Renal cortical epithelial cell (primary cell): ENCODE data around the gene ZSCAN2. TPM values are rescaled to one million over a fixed set of nuclear protein-coding genes. Genes with fewer than 3 reads are reported as not detected.

Experiments used
- DNase-seq: peaks from one replicate; pipeline ENCODE4 v3.0.0-alpha.2; 2011; ENCODE audit warnings: low read depth
- total RNA-seq: library from RNA; depleted of rRNA; stranded (reverse); fragments of >200 nt; gene quantifications from 2 replicates; pipeline ENCODE4 v1.2.3, GENCODE V29; 2014

ZSCAN2 gene
- total RNA-seq, 1 donor from 2014 or later, result 17.5 TPM

DNA sequence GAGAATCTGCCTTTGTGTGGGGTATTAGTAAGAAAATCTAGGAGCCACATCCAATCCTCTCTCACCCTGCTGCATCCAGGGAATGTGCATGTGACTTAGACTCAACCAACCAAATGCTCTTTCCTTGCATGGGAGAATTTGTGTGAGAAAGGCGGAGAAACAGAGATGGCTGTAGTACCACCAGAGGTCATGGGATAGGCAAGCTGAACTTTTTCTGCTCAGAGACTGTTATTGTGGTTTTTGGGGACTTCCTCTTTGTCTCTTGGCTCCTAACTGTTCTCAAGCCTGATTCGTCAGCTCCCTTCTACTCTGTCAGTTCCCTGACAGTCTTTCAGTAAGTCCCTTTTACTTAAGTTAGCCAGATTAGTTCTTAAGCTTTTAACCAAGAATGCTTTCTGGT lies 2.6 kb upstream of the ZSCAN2 start:
- peak; percentile 43 for DNase-seq

DNA sequence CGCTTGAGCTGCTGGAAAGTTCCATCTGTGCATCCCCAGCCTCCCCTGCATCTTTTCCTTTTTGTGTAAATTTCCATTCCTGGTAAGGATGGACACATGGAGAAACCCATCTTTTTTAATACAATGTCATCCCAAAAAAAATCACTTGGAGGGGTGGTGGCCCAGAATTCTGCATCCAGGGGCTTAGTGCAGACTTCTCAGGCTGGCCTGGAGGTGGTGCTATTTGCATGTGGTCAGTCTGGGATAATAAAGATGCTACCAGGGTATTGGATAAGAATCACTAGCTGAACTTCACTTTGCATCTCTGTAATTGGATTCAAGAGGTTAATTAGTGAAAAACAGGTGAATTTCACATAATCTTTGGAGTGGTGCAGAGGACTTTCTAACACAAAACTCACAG lies 1.8 kb upstream of the ZSCAN2 start:
- DNase-seq, result peak; percentile 61

DNA sequence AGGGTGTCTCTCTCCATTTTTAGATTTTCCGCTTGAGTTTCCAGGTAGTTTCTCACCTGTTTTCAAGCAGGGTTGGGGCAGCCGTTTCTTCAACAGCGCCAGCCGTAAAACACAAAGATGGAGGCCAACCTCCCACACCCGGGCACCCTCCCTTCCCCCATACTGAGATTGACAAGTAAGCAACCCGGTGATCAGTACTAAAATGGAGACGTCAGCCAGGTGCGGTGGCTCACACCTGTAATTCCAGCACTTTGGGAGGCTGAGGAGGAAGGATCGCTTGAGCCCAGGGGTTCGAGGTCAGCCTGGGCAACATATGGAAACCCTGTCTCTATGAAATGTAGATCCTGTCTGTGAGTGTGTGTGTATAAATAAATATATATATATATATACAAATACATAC lies 903 bp upstream of the ZSCAN2 start:
- no peak for DNase-seq

DNA sequence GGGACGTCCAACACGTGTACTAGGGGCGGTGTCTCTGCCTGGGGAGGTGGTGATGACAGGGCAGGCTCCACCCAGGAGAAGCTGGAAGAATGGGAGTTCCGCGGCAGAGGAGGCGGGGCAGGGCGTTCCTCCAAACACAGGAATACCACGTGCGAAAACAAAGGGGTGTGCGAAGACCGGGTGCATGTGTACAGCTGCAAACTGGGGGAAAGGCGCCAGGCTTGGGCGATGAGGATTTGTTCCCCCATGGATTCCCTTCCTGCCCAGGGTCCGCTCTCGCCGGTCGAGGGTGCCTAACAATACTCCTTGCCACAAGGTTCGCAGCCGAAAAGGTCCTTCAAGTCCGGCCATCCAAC lies 500 bp upstream of the ZSCAN2 start:
- peak; percentile 68 for DNase-seq

DNA sequence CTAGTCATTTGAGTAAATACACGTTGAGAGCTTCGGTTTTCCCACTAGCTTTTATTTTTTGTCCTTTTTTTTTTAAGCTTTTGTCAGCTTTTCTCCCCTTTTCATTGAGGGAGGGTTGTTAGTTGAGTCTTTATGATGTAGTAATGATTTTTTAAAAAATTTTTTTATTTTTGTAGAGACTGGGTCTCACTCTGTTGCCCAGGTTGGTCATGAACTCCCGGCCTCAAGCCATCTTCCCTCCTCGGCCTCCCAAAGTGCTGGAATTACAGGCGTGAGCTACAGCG lies 688 bp downstream of the ZSCAN2 start:
- DNase-seq, result no peak

DNA sequence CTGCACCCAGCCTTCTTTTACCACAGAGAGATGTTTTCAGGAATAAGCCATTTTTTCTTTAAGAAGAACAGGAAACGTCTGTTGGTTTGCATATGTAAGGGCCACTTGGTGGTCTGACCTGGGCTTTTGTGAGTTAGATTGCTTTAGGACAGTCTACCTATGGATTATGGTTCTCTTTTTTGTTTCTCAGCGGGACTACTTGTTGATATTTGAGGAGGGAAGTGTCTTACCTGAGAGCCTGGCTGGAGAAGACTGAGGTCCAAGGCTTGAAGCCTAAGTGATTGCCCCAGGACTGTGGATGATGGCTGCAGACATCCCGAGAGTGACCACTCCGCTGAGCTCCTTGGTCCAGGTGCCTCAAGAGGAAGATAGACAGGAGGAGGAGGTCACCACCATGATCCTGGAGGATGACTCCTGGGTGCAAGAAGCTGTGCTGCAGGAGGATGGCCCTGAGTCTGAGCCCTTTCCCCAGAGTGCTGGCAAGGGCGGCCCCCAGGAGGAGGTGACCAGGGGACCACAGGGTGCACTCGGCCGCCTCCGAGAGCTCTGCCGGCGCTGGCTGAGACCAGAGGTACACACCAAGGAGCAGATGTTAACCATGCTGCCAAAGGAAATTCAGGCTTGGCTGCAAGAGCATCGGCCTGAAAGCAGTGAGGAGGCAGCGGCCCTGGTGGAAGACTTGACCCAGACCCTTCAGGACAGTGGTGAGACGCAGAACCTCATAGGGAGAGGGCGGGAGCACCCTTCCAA lies 3.0 kb downstream of the ZSCAN2 start:
- DNase-seq, result no peak

DNA sequence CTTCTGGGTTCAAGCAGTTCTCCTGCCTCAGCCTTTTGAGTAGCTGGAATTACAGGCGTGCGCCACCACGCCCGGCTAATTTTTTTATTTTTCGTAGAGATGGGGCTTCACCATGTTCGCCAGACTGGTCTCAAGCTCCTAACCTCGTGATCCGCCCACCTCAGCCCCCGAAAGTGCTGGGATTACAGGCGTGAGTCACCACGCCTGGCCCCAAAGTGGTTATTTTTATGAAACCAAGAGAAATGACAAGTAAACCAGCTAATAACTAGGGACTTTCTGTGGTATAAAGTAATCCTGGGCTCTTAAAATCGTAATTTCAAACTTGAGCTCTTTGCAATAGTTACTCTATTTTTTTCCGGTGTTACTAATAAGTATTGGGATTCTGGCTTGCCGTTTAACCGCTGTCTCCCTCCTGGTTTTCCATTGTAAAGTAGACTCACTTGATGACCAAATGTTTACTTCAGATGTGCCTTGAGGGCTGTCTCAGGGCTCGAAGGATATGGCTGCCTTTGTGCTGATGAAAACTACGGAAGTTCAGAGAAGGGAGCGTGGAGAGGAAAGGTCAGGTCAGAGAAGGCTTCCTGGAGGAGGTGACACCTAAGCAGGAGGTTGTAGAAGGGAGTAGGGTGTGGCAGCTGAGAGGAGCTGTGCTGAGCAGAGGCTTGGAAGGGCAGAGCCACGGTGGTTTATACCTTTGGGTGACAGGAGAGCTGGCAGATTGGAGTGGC lies 4.2 kb downstream of the ZSCAN2 start:
- no peak for DNase-seq

DNA sequence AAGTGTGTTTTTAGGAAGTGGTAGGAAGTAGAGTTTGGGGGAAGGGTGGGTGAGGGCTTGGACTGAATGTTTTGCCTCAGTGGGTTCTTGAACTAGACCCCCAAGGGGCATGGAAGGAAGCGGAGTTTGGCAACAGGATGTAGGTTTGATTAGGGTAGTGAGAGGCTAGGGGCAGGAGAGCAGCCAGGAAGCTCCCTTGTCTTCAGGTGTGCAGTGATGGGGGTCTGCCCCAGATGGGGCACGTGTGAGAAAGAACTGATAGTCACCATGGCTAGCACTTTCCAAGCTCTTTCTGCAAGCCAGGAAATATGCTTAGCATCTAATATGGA lies 4.7 kb downstream of the ZSCAN2 start:
- DNase-seq, result no peak

DNA sequence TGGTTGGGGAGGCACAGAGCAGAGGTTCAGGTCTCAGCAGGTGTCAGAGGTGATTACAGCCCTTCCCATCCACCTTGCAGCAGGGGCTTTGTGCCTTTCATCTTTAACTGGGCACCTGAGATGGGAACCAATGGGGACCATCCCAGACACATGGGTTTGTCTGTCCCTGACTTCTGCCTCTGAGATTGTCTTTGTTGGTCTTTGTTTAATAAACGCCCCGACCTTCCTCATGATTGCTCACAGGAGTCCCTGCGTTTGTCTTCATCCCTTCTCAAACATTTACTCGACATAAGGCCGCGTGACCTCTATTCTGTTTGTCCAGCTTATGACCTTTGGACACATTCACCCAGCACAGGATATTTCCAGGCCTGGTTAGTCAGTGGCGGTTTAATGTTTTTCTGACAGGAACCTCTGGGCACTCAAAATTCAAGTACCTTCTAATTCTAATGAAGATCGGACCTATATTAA lies 5.9 kb downstream of the ZSCAN2 start:
- peak; percentile 62 for DNase-seq

DNA sequence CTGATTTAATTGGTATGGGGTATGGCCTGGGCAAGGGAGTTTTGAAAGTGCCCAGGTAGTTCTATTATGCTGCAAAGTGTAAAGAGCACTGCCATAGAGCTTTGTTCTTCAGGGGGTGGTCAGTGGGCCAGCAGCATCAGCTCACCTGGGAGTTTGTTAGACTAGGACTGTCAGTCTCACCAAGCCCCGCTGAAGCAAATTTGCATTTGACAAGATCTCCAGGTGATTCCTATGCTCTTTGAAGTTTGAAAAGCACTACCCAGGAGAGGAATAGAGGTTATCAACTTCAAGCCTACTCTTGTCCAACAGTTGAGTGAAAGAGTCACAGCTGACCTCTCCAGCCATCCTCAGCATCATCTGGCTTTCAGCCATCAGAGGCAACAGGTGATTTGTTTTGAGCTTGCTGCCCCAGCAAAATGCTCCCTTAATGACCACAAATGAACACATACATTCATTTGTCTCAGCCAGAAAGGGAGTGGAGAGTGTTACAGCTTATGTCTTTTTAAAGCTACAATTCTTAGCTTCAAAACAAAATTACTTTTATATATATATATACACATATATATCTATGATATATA lies 8.0 kb downstream of the ZSCAN2 start:
- no peak for DNase-seq

DNA sequence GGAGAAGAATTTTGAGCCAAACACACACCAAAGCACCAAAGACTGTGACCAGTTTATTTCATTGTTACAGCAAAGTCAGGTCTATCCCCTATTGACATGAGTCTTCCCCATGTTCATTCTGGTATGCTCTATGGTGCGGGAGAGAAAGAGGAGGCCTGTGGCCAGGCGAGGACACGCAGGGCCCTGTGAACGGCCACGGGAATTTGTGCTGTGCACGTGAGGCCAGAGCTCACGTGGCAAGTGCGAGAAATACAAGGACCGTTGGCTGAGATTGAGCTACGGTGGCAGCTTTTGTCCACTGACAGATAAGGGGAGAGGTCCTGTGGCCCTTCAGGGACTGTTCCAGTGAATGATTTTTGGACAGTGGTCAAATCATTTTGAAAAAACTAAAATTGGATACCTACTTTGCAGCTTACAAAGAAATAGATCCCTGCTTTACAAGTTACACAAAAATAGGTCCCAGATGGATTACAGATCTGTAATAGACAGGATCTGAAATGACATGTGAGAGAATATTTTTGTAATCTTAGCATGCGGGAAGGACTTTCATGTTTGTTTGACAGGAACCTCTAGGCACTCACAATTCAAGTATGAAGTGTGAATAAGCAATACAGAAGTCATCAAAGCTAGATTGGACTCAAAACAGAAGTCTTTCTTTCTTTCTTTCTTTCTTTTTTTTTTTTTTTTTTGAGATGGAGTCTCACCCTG lies 9.2 kb downstream of the ZSCAN2 start:
- no peak for DNase-seq

DNA sequence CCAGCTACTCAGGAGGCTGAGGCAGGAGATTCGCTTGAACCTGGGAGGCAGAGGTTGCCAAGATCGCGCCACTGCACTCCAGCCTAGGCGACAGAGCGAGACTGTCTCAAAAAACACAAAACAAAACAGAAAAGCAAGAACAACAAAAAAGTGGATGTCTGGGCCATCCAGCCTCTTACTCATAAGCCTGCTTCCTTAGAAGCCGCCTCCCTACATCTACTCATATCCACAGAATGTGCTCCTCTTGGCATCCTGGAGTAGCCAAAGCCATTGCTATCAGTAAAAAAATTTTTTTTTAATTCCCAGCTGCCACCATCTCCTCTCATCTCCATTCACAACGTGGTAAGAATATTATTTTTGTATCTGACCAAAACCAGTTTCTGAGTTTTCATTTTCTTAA lies 10.8 kb downstream of the ZSCAN2 start:
- DNase-seq, result no peak

DNA sequence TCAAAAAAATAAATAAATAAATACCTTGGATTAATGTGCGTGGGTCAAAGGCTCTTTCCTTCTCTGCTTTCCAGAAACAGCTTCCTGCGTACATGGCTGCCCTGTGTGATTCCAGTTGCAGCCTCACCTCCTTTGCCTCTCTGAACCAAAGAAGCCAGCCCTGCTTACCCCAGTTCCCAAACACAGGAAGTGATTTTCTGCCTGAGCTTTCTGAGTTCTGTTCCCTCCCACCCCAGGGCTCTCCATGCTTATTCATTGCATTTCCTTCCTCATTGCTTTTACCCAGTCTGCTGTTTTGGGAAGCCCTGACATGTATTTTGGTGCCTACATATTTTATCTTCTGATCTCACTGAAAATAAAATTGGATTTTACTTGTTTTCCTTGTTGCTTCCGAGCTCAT lies 15.4 kb downstream of the ZSCAN2 start:
- DNase-seq, result no peak

DNA sequence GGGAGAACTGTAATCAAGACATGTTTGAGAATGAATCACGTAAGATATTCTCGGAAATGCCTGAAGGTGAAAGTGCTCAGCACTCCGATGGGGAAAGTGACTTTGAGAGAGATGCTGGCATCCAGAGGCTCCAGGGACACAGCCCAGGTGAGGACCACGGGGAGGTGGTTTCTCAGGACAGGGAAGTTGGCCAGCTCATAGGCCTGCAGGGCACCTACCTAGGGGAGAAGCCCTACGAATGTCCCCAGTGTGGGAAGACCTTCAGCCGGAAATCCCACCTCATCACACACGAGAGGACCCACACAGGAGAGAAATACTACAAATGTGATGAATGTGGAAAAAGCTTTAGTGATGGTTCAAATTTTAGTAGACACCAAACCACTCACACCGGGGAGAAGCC lies 19.8 kb downstream of the ZSCAN2 start:
- no peak for DNase-seq

DNA sequence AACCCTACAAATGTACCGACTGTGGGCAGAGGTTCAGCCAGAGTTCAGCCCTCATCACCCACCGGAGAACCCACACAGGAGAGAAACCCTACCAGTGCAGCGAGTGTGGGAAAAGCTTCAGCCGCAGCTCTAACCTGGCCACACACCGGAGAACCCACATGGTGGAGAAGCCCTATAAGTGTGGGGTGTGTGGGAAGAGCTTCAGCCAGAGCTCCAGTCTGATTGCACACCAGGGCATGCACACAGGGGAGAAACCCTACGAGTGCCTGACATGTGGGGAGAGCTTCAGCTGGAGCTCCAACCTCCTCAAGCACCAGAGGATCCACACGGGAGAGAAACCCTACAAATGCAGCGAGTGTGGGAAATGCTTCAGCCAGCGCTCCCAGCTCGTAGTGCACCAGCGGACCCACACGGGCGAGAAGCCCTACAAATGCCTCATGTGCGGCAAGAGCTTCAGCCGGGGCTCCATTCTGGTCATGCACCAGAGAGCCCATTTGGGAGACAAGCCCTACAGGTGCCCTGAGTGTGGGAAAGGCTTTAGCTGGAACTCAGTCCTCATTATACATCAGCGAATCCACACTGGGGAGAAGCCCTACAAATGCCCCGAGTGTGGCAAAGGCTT lies 20.7 kb downstream of the ZSCAN2 start:
- no peak for DNase-seq

DNA sequence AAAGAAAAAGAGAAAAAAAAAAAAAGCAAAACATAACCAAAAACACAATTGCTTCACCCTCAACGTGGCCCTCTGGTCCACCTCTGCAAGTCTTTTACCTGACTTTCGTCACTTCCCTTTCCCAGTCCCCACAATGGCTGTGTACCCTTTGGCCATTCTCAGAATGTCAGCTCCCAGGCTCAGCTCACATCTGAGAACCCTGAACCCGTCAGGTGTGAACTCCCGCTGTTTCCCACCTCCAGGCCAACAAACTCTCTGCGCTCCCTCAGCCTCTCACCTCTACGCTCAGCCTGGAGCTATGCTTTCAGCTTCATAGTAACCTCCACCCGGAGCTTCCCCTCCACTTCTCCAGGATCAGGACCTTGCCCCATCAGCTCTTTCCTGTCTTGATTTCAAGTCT lies 23.6 kb downstream of the ZSCAN2 start:
- no peak for DNase-seq

DNA sequence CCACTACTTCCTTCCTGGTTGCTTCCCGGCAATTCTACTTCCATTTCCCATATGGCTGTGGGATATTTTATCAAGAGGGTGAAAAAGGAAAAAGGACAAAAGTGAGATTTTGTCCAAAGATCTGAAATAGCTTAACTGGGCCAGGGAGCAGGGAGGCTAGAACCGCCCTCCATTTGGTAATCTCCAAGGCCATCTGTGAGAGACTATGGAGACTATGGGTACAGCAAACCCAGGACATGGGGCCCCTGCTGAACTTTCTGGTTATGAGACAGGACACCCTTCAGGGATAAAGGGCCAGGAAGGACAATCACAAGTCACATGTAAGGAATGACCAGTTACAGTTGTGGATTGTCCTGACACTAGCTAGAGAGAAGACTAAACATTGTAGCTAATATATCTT lies 24.3 kb downstream of the ZSCAN2 start:
- no peak for DNase-seq

DNA sequence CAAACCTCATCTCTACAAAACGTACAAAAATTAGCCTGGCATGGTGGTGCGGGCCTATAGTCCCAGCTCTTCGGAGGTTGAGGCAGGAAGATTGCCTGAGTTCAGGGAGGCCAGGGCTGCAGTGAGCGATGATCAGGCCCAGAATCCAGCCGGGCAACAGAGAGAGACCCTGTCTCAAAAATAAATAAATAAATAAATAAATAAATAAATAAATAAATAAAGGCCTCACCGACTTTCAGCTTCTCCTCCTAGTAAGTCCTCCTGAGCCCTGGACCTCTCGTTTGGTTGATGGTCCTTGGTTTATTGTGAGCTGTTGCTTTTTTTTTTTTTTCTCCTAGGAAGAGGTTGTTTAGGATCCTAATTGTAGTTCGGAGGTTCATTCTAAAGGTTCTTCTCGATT lies 28.2 kb downstream of the ZSCAN2 start:
- DNase-seq, result no peak

DNA sequence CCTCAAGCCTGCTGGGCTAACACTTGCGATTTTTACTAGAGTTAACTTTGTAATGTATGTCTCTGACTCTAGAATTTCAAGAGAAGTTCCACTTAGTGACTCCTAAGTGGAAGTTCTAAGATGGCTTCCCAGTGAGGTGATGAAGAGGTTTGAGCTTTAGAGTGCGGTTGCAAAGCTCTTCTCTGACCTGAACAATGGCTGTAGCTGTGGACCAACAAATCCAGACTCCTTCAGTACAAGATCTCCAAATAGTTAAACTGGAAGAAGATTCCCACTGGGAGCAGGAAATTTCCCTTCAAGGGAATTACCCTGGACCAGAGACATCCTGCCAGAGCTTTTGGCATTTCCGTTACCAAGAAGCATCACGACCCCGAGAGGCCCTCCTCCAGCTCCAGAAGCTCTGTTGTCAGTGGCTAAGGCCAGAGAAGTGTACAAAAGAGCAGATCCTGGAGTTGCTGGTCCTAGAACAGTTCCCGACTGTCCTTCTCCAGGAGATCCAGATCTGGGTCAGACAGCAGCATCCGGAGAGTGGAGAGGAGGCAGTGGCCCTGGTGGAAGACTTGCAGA lies 31.0 kb downstream of the ZSCAN2 start:
- peak; percentile 28 for DNase-seq

DNA sequence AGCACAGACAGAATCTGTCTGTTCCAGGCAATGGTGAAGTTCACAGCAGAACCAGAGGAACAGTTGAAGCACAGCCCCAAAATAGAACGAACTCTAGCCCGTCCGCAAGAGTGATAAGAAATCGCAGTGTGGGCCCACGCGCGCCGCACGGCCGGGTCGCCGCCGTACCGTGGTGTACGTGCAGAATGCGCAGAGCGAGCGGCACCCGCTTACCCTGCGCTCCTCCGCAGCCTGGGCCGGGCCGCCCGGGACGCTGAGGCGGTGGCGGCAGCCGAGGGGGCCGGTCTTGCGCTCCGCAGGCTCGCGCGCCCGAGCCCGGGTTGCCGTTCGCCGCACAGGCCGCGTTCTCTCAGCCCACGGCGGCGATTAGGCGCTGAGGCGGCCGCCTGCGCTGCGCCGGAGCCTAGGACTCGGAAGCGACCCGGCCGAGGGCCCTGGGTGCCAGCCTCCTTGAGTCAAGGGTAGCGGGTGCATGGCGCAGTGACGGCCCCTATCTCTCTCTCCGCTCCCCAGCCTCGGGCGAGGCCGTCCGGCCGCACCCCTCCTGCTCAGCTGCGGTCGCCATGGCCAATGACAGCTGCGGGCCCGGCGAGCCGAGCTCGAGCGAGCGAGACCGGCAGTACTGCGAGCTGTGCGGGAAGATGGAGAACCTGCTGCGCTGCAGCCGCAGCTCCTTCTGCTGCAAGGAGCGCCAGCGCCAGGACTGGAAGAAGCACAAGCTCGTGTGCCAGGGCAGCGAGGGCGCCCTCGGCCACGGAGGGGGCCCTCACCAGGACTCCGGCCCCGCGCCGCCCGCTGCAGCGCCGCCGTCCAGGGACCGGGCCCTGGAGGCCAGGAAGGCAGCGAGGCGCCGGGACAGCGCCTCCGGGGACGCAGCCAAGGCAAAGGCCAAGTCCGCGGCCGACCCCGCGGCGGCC lies 32.8 kb downstream of the ZSCAN2 start:
- peak; percentile 37 for DNase-seq

DNA sequence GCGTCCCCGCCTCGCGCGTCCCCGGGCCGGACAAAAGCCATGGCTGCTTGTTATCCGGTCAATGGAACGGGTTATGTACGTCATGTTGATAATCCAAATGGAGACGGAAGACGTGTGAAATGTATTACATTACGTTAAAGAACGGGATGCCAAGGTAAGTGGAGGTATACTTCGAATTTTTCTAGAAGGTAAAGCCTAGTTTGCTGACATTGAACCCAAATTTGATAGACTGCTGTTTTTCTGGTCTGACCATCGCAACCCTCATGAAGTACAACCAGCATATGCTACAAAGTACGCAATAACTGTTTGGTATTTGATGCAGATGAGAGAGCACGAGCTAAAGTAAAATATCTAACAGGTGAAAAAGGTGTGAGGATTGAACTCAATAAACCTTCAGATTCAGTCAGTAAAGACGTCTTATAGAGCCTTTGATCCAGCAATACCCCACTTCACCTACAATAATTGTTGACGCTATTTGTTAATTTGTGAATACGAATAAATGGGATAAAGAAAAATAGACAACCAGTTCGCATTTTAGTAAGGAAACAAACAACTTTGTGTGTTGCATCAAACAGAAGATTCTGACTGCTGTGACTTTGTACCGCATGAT lies 33.5 kb downstream of the ZSCAN2 start:
- no peak for DNase-seq
